ENCODE data around the gene NARF. TPM values are rescaled to one million over a fixed set of nuclear protein-coding genes. Genes with fewer than 3 reads are reported as not detected.

NARF gene
- total and polyA plus RNA-seq, 2 of the 8 experiments (the other 6 are each of a cell fraction or from before 2014, with no cell fraction given) = 97.4 to 131 TPM

DNA sequence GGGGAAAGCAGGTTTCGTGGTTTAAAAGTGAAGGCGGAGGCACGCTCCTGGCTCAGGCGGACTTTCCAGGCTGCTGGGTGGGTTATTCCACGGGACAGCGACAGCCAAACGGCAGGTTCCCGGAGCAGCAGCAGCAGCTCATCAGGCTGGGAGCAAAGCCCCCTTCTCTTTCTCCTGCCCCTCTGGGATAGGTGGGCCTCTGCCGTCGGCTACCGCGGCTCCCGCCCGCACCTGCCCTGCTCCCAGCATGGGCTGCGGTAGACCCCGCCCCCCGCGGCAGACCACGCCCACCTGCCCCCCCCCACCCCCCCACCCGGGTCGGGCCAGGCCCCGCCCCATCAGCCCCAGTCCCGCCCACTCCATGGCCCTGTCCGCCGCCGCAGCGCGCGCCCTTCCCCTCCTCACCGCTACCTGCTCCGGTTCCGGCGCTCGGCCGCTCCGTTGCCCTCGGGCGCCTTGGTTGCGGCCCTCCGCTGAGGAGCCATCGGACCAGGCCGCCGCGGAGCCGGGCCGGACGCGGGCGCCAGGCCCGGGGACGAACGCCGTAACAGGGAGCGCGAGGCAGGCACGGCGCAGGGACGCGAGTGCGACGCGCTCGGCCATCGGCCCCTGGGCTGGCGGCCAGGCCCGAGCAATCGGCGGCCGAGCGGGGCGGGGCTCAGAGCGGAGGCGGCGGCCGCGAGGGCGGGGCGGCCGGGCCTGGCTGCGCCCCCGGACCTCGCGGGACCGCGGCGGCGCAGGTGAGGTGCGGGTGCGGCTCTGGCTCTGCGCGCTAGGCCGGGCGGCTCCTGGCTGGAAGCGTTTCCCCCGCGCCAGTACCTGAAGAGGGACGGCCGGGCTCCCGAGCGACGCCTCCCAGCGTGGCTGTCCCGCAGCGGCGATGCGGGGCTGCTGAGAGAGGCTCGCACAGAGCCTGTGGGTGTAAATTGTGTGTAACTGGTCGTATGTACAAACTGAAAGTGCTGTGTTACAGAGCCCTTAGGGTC, 40.2 kb upstream of the NARF start, which contains the start of the genes HEXD and OGFOD3 (continued):
- TF ChIP-seq RXRA (IDR thresholded peaks at IDR 0.05; ENCODE audit: insufficient read depth, low read depth, low read length) (no peak), JUND (IDR thresholded peaks at IDR 0.05; ENCODE audit: low read length) (no peak), SIRT6 (IDR thresholded peaks at IDR 0.05; ENCODE audit: low read length) (no peak), HDAC6 (IDR thresholded peaks at IDR 0.05; ENCODE audit: low read depth, low read length) (no peak), BRCA1 (IDR thresholded peaks at IDR 0.05; ENCODE audit: low read depth, low read length) (no peak), MAFK (IDR thresholded peaks at IDR 0.05; ENCODE audit: low read depth, low read length) (no peak), YY1 (IDR thresholded peaks at IDR 0.05; ENCODE audit: low read depth, low read length) (peak; percentile 84; the same call in 1 of the 2 replicates), TAF1 (IDR thresholded peaks at IDR 0.05; ENCODE audit: low read depth, low read length) (peak; percentile 86), FOSL1 (IDR thresholded peaks at IDR 0.05; ENCODE audit: insufficient read depth, low read depth, low read length) (peak; percentile 54; the same call in 1 of the 2 replicates), ASH2L (IDR thresholded peaks at IDR 0.05; ENCODE audit: low read length) (peak; percentile 75), BCL11A (IDR thresholded peaks at IDR 0.05; ENCODE audit: low read depth in 2 of 2, low read length in 2 of 2) (no peak), SRF (IDR thresholded peaks at IDR 0.05; ENCODE audit: low read depth, low read length) (peak; percentile 97), SP1 (IDR thresholded peaks at IDR 0.05; ENCODE audit: low read depth, low read length) (no peak), HDAC2 (IDR thresholded peaks at IDR 0.05; ENCODE audit: borderline replicate concordance in 1 of 2, low read depth in 2 of 2, low read length in 2 of 2) (no peak; a peak in 1 of 4 replicates), POU5F1 (IDR thresholded peaks at IDR 0.05; ENCODE audit: low read depth, low read length) (no peak), EZH2 (IDR thresholded peaks at IDR 0.05; ENCODE audit: low read depth, low read length, severe bottlenecking) (no peak), KDM1A (IDR thresholded peaks at IDR 0.05; ENCODE audit: borderline replicate concordance, low read length) (no peak), GABPA (IDR thresholded peaks at IDR 0.05; ENCODE audit: borderline replicate concordance, insufficient read depth, low read length) (no peak), RAD21 (IDR thresholded peaks at IDR 0.05 in 1 of 2, conservative IDR thresholded peaks at IDR 0.05 in 1 of 2; ENCODE audit: low read depth in 2 of 2, low read length in 2 of 2) (no peak)
- TF ChIP-seq, protein P1, sequence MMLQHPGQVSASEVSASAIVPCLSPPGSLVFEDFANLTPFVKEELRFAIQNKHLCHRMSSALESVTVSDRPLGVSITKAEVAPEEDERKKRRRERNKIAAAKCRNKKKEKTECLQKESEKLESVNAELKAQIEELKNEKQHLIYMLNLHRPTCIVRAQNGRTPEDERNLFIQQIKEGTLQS (IDR thresholded peaks at IDR 0.05; ENCODE audit: insufficient read depth, low read depth, low read length) = no peak
- TF ChIP-seq, protein P2, sequence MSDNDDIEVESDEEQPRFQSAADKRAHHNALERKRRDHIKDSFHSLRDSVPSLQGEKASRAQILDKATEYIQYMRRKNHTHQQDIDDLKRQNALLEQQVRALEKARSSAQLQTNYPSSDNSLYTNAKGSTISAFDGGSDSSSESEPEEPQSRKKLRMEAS (IDR thresholded peaks at IDR 0.05) = peak; percentile 64
- TF ChIP-seq, protein P3, sequence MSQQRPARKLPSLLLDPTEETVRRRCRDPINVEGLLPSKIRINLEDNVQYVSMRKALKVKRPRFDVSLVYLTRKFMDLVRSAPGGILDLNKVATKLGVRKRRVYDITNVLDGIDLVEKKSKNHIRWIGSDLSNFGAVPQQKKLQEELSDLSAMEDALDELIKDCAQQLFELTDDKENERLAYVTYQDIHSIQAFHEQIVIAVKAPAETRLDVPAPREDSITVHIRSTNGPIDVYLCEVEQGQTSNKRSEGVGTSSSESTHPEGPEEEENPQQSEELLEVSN (IDR thresholded peaks at IDR 0.05) = no peak
